ELF-1 (cell line): Measurements from ENCODE around the gene UMODL1.
"Not testable (repeated sequence)": the region's sequence is repeated elsewhere in the genome, so short reads cannot be mapped to it uniquely, and the experiment has no call there.

ENCODE experiments used
- DNase-seq: peaks from one replicate; pipeline ENCODE4 v3.0.0-alpha.2; 2016; ENCODE audit warnings: low read depth, low spot score

Gene UMODL1

GRCh38 chr21:42112857-42113256 lies 41.7 kb downstream of the UMODL1 start:
- no peak for DNase-seq

- no peak for DNase-seq
Observed at GRCh38 chr21:42113926-42114409, 42.9 kb downstream of the UMODL1 start.

GRCh38 chr21:42114646-42115045 lies 43.5 kb downstream of the UMODL1 start:
- no peak for DNase-seq

DNA sequence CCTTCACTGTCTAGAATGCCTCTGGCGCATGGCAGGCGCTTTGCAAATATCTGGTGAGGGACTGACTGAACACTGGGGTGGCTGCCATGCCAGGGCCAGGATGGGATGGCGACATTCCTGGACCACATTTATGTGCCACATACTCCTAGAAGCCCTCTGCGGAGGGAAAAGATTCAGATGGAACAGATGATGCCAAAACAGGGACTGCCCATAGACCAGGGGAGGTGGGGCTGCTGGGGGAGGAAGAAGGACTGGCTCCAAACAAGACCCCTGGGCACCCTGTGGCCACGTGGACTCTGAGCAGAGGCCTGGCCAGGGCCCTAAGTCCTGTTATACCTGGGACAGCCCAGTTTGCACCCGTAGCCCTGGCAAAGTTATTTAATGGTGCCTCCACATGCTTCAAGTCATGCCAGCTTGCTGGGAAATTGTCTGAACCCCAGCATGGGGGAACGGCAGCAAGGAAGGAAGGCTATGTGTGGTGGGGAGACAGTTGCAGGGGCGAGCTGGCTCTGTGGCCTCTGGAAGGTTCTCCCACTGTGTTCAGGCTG lies 44.1 kb downstream of the UMODL1 start:
- DNase-seq: no peak

DNA sequence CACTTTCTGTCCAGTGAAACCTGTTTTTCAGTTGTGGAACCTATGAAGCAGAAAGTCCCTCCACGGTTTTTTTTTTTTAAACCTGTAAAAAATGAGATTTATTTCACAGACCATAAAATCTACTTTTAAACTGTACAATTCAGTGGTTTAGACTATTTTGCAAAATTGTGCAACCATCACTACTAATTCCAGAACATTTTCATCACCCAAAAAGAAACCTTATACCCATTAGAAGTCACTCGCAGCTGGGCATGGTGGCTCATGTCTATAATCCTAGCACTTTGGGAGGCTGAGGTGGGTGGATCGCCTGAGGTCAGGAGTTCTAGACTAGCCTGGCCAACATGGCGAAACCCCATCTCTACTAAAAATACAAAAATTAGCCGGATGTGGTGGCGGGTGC lies 45.4 kb downstream of the UMODL1 start:
- not testable (repeated sequence) for DNase-seq

GRCh38 chr21:42117229-42117966 lies 46.3 kb downstream of the UMODL1 start:
- DNase-seq: peak; percentile 84

DNA sequence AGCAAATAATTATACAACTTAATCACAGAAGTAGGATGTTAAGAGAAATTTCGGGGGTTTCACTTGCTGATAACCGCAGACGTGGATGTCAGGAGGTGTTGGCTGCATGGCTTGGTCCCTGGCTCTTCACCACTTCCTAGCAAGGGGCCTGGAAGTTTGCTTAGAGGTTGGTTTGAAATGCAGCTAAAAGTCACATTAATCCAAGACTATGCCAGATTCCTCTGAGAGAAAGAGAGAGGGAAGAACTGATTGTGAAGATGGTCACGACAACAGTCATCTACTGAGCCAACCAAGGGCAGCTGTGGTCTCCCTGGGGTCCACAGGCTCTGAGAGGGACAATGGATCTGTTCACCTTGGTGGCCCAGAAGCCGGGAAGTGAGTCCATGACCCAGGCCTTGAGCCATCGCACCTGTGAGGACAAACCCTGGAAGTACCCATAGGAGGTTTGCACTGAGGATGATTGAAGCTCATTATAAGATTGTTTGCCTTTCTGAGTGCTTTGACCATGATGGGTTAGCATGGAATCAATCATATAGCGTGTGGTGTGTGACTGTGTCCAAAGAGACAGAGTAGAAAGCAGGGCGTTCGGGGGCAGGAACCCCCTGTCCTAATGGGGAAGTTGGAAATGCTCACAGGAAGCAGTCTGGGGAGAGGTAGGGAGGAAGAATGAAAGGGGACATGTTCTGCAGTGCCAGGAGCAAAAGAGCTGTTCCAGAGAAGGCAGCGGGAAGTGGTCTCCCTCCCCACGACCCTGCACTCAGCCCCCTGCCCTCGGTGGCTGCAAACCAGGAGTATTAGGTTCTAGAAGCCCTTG lies 47.1 kb downstream of the UMODL1 start:
- DNase-seq: no peak

DNA sequence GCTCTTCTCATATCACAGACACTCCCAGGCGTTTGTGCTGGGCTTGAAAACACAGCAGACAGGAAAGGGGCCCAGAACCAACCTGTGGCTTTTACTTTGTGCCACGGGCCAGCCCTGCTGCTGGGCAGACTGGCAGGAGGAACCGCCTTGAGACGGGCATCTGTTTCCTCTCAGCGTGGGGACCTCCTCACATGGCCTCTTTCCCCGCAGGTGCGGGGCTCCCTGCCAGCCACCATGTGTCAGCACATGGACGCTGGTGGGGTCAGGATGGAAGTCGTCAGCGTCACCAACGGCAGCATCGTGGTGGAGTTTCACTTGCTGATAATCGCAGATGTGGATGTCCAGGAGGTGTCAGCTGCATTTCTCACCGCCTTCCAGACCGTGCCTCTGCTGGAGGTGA lies 47.8 kb downstream of the UMODL1 start:
- DNase-seq: no peak

DNA sequence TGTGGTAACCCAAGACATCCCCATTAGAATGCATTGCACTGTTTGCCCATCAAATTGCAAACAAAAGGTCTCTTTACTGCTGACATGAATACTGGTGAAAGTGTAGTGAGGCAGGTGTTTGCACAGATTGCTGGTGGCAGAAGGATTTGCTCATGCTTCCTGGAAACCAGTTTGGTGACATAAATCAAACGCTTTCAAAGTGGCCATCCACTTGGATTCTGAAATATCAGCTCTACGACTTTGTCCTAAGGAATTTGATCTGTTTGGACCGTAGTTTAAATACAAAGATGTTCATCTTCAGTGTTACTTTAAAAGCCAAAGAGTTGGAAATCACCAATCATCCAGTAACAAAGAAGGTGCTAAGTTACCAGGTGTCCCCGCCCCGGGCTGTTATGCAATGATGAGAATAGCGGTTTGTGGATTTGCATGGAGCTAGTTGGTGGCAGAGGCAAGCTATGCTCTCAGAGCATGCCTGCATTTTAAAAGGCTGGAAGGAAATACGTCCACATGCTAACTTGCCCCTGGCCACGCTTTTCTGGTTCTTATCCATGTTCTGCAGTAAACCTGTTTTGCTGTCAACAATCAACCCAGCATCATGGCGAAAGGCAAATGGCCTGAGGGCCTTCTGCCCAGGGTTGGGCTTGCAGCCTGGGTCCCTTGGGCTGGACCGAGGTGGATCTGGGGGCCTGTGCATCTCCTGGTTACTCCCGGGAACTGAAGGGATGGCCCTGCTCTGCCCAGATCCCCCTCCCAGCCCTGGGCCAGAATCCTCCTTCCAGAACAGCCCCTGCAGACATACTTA lies 49.2 kb downstream of the UMODL1 start:
- peak; percentile 93 for DNase-seq

DNA sequence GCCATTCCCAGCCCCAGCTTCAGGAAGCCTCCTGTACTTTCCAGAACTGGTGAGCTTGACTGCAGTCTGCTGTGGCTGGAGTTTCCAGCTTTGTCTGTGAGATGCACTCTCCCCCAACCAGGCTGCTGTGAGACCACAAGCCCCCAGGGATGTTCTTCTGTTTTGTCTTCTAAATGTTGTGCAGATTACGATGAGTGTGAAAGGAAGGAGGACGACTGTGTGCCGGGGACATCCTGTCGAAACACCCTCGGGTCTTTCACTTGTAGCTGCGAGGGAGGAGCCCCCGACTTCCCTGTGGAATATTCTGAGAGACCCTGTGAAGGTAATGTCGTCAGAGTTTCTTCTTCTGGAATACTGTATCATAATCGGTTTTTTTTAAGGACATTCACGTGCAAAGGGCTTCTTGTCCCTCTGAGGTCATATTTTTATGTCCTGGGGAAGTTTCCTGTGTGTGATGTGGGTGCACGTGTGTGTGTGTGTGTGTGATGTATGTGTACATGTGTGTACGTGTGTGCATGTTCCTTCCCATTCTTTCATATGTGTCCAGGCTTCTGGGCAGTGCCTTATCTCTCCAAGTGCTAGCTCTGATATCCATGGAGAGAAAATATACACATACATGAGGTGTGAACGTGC lies 49.9 kb downstream of the UMODL1 start:
- no peak for DNase-seq

GRCh38 chr21:42121794-42122193 lies 50.7 kb downstream of the UMODL1 start:
- DNase-seq: no peak

- no peak for DNase-seq
Observed at GRCh38 chr21:42122398-42122797, 51.3 kb downstream of the UMODL1 start.

GRCh38 chr21:42122808-42123207 lies 51.7 kb downstream of the UMODL1 start:
- no peak for DNase-seq

DNA sequence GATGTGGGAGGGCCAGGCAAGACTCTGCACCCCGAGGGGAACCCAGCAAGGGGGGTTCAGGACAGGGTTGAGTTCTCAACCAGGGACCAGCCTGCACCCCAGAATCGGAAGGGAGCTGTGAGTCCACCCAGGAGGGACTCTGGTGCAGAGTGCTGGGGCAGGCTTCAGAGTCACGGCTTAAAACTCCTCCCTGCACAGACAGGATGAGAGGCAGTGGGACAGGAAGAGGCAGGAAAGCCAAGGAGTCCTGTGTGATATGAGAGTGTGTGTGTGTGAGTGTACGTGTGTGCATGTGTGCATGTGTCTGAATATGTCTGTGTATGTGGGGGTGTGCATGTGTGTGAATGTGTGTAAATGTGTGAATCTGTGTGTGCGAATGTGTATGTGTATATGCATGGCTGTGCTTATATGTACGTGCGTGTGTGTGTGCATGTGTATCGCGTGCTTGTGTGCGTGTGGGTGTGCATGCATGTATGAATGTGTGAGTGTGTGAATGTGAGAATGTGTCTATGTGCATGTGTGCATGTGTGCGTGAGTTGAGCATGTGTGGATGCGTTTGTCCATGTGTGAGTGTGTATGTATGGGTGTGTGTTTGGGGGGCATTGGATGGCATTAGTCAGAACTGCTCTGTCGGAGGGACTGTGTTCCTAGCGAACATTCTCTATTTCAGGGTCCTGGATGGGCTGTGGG lies 52.2 kb downstream of the UMODL1 start:
- DNase-seq: no peak

- no peak for DNase-seq
Observed at GRCh38 chr21:42124081-42124480, 53.0 kb downstream of the UMODL1 start.

DNA sequence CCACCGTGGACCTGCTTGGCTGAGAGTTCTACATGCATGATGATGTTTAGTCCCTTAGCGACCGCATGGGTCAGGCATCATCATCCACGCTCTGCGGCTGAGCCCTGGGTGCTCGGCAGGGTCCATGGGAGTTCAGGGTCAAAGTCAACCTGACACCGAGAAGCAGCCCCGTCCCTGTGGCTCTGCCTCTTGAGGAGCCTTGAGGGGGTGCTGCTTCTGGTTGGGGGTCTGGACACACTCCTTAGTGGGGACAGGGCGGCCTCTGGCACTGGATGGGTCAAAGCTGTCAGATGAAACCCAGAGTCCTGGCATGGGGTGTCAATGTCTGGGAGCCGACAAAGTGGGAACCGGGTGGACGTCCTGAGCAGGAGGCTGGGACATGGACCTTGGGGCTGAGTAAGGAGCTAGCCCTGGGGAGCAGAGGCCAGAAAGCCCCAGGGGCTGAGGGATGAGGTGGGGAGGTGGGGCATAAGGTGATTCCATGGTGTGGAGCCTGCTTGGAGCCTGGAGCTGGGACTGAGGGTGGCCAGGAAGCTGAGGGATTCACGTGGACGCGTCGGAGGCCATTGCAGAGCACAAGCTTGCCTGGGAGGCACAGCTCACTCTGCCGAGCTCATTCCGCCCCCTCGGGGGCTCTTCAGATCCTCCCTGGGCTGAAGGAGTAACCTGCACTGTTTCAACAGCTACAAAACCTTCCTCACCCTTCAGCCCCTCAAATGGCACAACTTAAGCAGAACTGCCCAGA lies 53.9 kb downstream of the UMODL1 start:
- no peak for DNase-seq

DNA sequence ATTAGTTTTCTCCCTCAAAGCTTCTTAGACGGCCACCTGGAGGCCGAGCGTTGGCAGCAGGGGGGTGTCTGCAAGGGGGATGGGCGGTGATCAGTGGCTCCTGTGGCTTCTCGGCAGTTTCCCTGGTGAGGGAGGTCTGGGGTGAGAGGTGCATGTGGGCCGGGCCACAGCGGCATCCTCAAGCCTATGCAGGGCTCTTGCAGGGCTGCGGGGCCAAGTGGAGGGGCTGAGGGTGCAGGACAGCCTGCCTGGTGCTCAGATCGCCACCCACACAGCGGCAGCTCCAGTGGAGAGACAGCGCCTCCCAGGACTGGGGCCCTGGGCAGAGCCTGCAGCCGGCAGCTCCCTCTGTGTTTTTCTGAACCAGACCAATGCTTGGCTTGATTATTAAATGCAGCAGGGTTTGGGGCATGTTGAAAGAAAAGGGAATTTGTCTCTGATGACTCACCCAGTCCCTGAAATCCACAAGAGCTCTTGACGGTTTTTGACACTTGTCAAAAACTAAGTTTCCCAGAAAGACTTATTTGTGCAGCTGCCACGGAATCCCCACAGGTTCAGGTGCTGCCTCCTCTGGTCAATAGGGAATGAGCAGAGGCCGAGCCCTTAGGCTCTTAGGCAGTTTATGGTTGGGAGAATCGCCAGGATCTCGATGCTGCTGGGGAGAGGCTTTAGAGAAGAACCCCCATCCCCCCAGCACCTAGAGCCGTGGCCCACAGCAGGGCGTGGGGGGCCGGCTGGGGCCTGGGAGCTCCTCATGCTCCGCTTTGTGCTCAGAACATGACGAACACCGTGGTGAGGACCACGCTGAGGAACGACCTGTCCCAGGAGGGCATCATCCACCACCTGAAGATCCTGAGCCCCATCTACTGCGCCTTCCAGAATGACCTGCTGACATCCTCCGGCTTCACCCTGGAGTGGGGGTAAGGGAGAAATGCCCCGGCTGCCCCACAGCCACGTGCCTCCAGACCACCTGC lies 54.7 kb downstream of the UMODL1 start:
- DNase-seq: no peak
